Duodenal mucosa (tissue), 2 donors: ENCODE measurements around the gene TMF1.

ENCODE experiments used
- H3K27ac ChIP-seq: one replicate; pipeline ENCODE4 v1.7.0; 2013; ENCODE audit warnings: low read depth, low read length
- H3K27me3 ChIP-seq, 2 donors: one replicate each; pipeline ENCODE4 v1.7.0; 2013; ENCODE audit warnings: low read length in 2 of 2, control low read depth in 1 of 2; ENCODE audit not compliant: insufficient read depth in 2 of 2, control insufficient read depth in 1 of 2
- H3K36me3 ChIP-seq, 2 donors: one replicate each; pipeline ENCODE4 v1.7.0; 2013; ENCODE audit warnings: low read length in 2 of 2, control low read depth in 1 of 2; ENCODE audit not compliant: insufficient read depth in 2 of 2, control insufficient read depth in 1 of 2
- H3K4me1 ChIP-seq, 2 donors: one replicate each; pipeline ENCODE4 v1.7.0; 2013; ENCODE audit warnings: low read length in 2 of 2, control low read depth in 1 of 2; ENCODE audit not compliant: insufficient read depth in 2 of 2, control insufficient read depth in 1 of 2
- H3K4me3 ChIP-seq, 2 donors: one replicate each; pipeline ENCODE4 v1.7.0; 2013; ENCODE audit warnings: low read length in 2 of 2, low read depth in 1 of 2
- H3K9ac ChIP-seq, 2 donors: one replicate each; pipeline ENCODE4 v1.7.0; 2013; ENCODE audit warnings: low read length in 2 of 2, low read depth in 1 of 2
- H3K9me3 ChIP-seq, 2 donors: one replicate each; pipeline ENCODE4 v1.7.0; 2013; ENCODE audit warnings: low read length in 2 of 2, control low read depth in 1 of 2; ENCODE audit not compliant: control insufficient read depth in 1 of 2

Gene TMF1

GRCh38 chr3:69090021-69090420 lies 37.9 kb upstream of the TMF1 start:
- peaks cover 63 to 79% of the 10 kb centered on the region in 2 donors for H3K4me1 ChIP-seq
- no peaks in the 10 kb centered on the region for H3K27me3 ChIP-seq
- no peak overlapping the region for H3K27ac ChIP-seq
- no peak overlapping the region for H3K4me3 ChIP-seq
- peaks cover 0 to 6% of the 10 kb centered on the region in 2 donors for H3K36me3 ChIP-seq
- H3K9me3 ChIP-seq, result no peaks in the 10 kb centered on the region
- peak overlapping the region in 1 of 2 donors; percentile 2 for H3K9ac ChIP-seq

DNA sequence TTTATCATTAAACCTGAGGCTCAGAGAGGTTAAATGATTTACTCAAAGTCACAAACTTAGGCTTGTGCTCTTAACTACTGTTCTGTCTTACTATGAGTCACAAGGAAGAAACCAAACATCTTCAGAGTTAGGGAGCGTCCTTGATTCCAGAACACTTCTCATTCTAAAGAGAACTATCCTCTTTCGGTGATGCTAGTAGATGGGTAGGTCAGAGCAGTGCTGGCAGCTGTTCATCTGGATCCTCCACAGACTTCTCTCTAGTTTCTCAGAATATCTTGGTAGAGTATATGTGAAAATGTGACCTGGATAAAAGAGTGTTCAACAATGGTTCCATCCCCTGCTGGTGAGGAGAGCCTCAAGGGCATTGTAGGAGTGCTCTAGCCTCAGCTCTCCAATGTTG lies 35.9 kb upstream of the TMF1 start:
- no peak overlapping the region for H3K9ac ChIP-seq
- H3K9me3 ChIP-seq, result no peaks in the 10 kb centered on the region
- H3K36me3 ChIP-seq, result peaks cover 0 to 6% of the 10 kb centered on the region in 2 donors
- H3K27ac ChIP-seq, result no peak overlapping the region
- peak overlapping the region in 1 of 2 donors; percentile 95 for H3K4me3 ChIP-seq
- no peaks in the 10 kb centered on the region for H3K27me3 ChIP-seq
- peaks cover 63 to 74% of the 10 kb centered on the region in 2 donors for H3K4me1 ChIP-seq

- no peaks in the 10 kb centered on the region for H3K9me3 ChIP-seq
- peak overlapping the region; percentile 1 to 95 for H3K4me3 ChIP-seq
- no peaks in the 10 kb centered on the region for H3K27me3 ChIP-seq
- peaks cover 65 to 78% of the 10 kb centered on the region in 2 donors for H3K4me1 ChIP-seq
- H3K27ac ChIP-seq, result no peak overlapping the region
- H3K9ac ChIP-seq, result peak overlapping the region; percentile 30 to 93
- H3K36me3 ChIP-seq, result peaks cover 0 to 4% of the 10 kb centered on the region in 2 donors
Observed at GRCh38 chr3:69087030-69087791, 35.1 kb upstream of the TMF1 start.

GRCh38 chr3:69085833-69086722 lies 33.9 kb upstream of the TMF1 start:
- peak overlapping the region; percentile 93 to 97 for H3K9ac ChIP-seq
- peaks cover 70 to 76% of the 10 kb centered on the region in 2 donors for H3K4me1 ChIP-seq
- H3K4me3 ChIP-seq, result peak overlapping the region; percentile 94 to 95
- H3K36me3 ChIP-seq, result no peaks in the 10 kb centered on the region
- no peaks in the 10 kb centered on the region for H3K9me3 ChIP-seq
- H3K27ac ChIP-seq, result peak overlapping the region; percentile 91
- no peaks in the 10 kb centered on the region for H3K27me3 ChIP-seq

DNA sequence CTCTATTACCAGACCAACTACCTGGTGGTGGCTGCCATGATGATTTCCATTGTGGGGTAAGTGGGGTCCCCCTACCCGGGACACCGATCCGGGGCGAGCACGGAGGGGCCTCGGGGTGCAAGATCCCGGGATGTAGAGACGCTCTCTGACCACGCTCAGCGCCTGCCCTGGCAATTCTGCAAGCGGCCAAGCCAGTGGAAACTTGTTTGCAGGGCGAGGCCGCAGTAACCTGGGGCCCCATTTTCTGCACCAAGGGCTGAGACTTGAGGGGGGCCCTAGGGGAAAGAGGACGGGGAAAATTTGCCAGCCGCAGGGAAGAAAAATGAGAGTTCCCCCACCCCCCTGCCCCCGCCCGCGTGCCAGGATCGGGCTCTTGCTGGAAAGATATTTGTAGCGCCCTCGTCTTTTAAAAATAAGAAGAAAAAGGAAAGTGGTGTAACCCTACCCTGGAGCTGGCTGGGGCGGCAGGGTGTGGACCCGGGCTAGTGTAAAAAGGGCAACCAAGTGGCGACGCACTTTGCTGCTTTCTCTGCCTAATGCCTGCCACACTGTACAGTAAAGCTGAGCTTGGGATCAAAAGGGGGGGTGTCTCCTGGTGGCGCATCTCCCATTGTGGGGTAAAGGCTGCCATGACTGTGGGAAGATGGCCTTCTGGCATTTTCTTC lies 33.2 kb upstream of the TMF1 start:
- peak overlapping the region; percentile 91 for H3K27ac ChIP-seq
- no peaks in the 10 kb centered on the region for H3K36me3 ChIP-seq
- H3K4me3 ChIP-seq, result peak overlapping the region; percentile 94 to 95
- no peaks in the 10 kb centered on the region for H3K9me3 ChIP-seq
- peaks cover 69 to 72% of the 10 kb centered on the region in 2 donors for H3K4me1 ChIP-seq
- H3K9ac ChIP-seq, result peak overlapping the region; percentile 93 to 97
- H3K27me3 ChIP-seq, result no peaks in the 10 kb centered on the region

DNA sequence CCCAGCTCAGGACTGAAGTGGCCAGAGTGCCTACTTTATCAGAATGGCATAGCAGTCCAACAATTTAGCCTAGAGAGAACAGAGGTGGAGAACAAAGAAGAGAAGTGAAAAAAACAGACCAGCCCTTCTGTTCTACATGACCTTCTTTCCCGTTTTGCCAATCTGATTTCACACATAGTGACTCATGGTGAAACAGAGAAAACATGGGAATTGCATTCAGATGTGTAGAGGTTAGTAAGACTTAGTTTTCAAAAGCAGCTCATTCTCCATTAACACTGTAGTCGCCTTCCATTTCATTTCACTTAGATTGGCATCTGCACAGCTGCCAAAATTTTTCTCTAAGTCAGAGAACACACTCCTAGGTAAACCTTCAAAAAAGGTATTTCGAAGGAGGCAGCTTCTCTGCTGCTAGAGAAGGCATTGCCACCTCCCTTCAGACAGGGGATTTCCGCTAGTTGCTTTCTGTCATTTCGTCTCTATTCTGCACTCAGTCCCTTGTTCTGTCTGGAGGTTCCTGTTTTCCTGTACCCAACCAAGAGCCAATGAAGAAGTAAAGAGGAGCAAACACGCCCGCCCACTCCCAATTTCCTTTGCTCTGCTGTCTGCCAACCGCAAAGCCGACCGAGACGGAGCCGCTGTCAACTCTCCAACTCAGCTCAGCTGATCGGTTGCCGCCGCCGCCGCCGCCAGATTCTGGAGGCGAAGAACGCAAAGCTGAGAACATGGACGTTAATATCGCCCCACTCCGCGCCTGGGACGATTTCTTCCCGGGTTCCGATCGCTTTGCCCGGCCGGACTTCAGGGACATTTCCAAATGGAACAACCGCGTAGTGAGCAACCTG lies 32.4 kb upstream of the TMF1 start, which contains the start of gene ARL6IP5:
Gene ARL6IP5 (plus strand): TSS at position 612 of the 842 bp plus-strand sequence. CDS start 111 bp downstream, at position 723.
- Histone ChIP-seq H3K36me3 (no peaks in the 10 kb centered on the region), H3K27ac (peak within 1 kb of the TSS; percentile 91), H3K4me3 (peak within 1 kb of the TSS; percentile 94 to 95), H3K27me3 (no peaks in the 10 kb centered on the region), H3K4me1 (peaks cover 63 to 65% of the 10 kb centered on the region in 2 donors), H3K9ac (peak within 1 kb of the TSS; percentile 93 to 97), H3K9me3 (no peaks in the 10 kb centered on the region)

DNA sequence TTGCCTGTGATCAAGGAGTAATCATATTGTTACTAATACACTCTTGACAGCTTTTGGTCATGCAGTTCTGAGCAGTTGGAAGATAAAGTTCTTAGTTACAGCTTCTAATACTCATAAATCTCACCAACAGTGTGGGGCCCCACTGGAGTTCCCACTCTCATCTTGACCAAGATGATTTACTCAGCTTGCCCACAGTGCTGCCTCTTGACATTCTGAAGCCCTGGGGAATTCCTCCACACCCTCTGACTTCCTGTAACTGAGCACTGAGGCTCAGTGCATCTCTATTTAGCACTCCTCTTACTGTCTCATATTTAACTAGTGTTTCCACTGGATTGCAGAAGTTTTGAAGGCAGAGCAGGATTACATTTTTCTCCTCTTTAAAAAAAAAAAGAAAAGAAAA lies 30.7 kb upstream of the TMF1 start:
- Histone ChIP-seq H3K4me1 (peaks cover 56 to 64% of the 10 kb centered on the region in 2 donors), H3K9me3 (no peaks in the 10 kb centered on the region), H3K27me3 (no peaks in the 10 kb centered on the region), H3K27ac (no peak overlapping the region), H3K4me3 (no peak overlapping the region), H3K9ac (no peak overlapping the region), H3K36me3 (no peaks in the 10 kb centered on the region)

DNA sequence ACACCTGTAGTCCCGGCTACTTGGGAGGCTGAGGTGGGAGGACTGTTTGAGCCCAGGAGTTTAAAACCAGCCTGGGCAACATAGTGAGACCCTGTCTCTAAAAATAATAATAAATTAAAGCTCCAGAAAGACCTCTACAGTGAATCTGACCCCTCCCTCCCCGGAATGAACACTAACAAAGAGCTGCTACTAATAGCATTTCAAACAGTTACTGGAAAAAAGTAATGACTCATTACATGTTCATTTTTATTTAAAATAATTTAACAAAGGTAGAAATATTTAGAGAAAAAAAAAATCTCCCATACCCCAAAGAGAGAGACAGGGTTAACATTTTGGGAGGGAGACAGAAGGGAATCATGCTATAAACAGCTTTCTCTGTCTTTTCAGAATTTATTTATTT lies 30.2 kb upstream of the TMF1 start:
- H3K4me1 ChIP-seq, result peaks cover 54 to 64% of the 10 kb centered on the region in 2 donors
- H3K27me3 ChIP-seq, result no peaks in the 10 kb centered on the region
- no peaks in the 10 kb centered on the region for H3K9me3 ChIP-seq
- no peaks in the 10 kb centered on the region for H3K36me3 ChIP-seq
- no peak overlapping the region for H3K27ac ChIP-seq
- no peak overlapping the region for H3K4me3 ChIP-seq
- H3K9ac ChIP-seq, result no peak overlapping the region

DNA sequence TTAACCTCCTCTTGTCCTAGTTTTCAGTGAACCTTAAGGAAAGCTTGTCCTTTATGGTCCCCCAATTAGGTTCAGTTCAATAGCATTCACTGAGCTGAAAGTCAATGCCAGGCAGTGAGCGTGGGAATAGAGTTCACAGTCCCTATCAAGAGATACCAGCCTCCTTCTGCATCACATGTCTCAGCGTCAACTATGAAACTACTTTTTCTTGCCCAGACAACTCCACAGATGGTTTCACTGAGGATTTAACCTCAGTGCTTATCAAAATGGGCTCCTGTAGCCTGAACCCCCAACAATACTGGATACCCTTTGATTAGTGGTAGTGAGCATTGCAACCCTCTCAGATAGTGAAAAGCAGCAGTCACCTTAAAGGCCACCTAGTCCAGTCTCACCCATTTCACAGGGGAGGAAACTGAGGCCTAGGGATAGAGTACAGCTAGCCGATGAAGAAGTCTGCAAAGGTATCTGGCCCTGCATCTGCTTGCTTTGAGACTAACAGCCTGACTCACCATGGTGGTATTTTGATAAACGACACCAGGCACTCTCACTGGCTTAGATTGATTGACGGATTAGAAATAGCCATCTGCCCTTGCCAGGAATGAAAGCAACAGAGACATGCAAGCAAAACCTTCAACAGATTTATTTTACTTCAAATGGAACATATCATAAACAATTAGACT lies 29.6 kb upstream of the TMF1 start:
- Histone ChIP-seq H3K9ac (peak overlapping the region in 1 of 2 donors; percentile 2), H3K4me3 (peak overlapping the region in 1 of 2 donors; percentile 17), H3K27ac (no peak overlapping the region), H3K9me3 (no peaks in the 10 kb centered on the region), H3K36me3 (no peaks in the 10 kb centered on the region), H3K4me1 (peaks cover 49 to 60% of the 10 kb centered on the region in 2 donors), H3K27me3 (no peaks in the 10 kb centered on the region)
